Activated naive CD4-positive, alpha-beta T cell treated with Interleukin-2 at 50 U/mL for 16 hours (primary cell): ENCODE measurements around the gene BTBD7.
"Not testable (repeated sequence)": the region's sequence is repeated elsewhere in the genome, so short reads cannot be mapped to it uniquely, and the experiment has no call there.

ENCODE experiments used
- DNase-seq: peaks from one replicate; pipeline ENCODE4 v3.0.0-alpha.2; 2020

The BTBD7 gene

GRCh38 chr14:93239869-93240677, 92.8 kb downstream of the BTBD7 start:
- no peak for DNase-seq

GRCh38 chr14:93234798-93235197, 98.0 kb downstream of the BTBD7 start:
- DNase-seq: no peak

- not testable (repeated sequence) for DNase-seq
These were observed 99.8 kb downstream of the BTBD7 start for GRCh38 chr14:93233078-93233477.

GRCh38 chr14:93232159-93232558, 100.7 kb downstream of the BTBD7 start:
- DNase-seq: no peak

GRCh38 chr14:93231129-93231979, 101.5 kb downstream of the BTBD7 start:
- DNase-seq: no peak

GRCh38 chr14:93230539-93230938, 102.3 kb downstream of the BTBD7 start:
- no peak for DNase-seq

- no peak for DNase-seq
These were observed 104.3 kb downstream of the BTBD7 start for GRCh38 chr14:93228550-93228949.

GRCh38 chr14:93223565-93223964, 109.3 kb downstream of the BTBD7 start:
- DNase-seq: no peak

GRCh38 chr14:93220509-93220908, 112.3 kb downstream of the BTBD7 start:
- DNase-seq: no peak

GRCh38 chr14:93219103-93219726, 113.6 kb downstream of the BTBD7 start:
- peak; percentile 35 for DNase-seq

- DNase-seq: no peak
These were observed 118.2 kb downstream of the BTBD7 start for GRCh38 chr14:93214598-93214997.

- no peak for DNase-seq
These were observed 120.4 kb downstream of the BTBD7 start for GRCh38 chr14:93212432-93212831.

GRCh38 chr14:93207468-93208308, 125.1 kb downstream of the BTBD7 start:
- DNase-seq: no peak

GRCh38 chr14:93206793-93207467, 125.9 kb downstream of the BTBD7 start, which contains the start of the genes GON7 and UBR7:
Gene GON7 (minus strand): TSS chr14:93207065. CDS start chr14:93207037, 28 bp downstream.
Gene UBR7 (plus strand): TSS chr14:93207256. CDS start chr14:93207292, 36 bp downstream.
- peak; percentile 90 for DNase-seq

- DNase-seq: no peak
These were observed 131.6 kb downstream of the BTBD7 start for GRCh38 chr14:93201155-93201704.

- DNase-seq: no peak
These were observed 132.3 kb downstream of the BTBD7 start for GRCh38 chr14:93200553-93200952.

GRCh38 chr14:93199031-93199430, 133.8 kb downstream of the BTBD7 start:
- DNase-seq: no peak

GRCh38 chr14:93195316-93195999, 137.4 kb downstream of the BTBD7 start:
- DNase-seq: no peak
